SK-N-SH (cell line): ENCODE results near the gene GHRH. TPM values are rescaled to one million over a fixed set of nuclear protein-coding genes. Genes with fewer than 3 reads are reported as not detected.

Experiments used
- CTCF ChIA-PET: fragments of 300-600, 350-600 bp; formaldehyde crosslinking; extraction: SDS; loops from one replicate; lab custom pipeline; 2021; lab: Yijun Ruan, JAX
- POLR2A ChIA-PET: fragments of 350-600 bp; sonication (Branson Sonifier 250); formaldehyde crosslinking; extraction: SDS; loops from one replicate; lab custom pipeline; 2020; ENCODE audit warnings: antibody characterized with exemption, inconsistent platforms; lab: Yijun Ruan, JAX
- DNase-seq: peaks from one replicate; pipeline ENCODE4 v3.0.0; 2012
- H2AFZ ChIP-seq: fragments of 200-600 bp; sonication (generic); 2 replicates; pipeline ENCODE4 v1.8.1; 2016; ENCODE audit warnings: antibody characterized with exemption, mild to moderate bottlenecking, low read depth
- H3F3A ChIP-seq: fragments of 200-600 bp; sonication (generic); replicated peaks from 2 replicates; pipeline ENCODE3; 2016; ENCODE audit warnings: antibody characterized with exemption, mild to moderate bottlenecking; ENCODE audit not compliant: insufficient read depth
- H3K27ac ChIP-seq, 2 experiments: fragments of 200-500 bp in 1 of 2; fragments of 200-600 bp in 1 of 2; sonication (Bioruptor generic) in 1 of 2; sonication (generic), shearing (Covaris generic) in 1 of 2; 2 replicates each; pipeline versions ENCODE4 v1.5.1 to v1.6.1; 2014 to 2016; ENCODE audit warnings: low read depth in 2 of 2, inconsistent platforms in 1 of 2, low read length in 1 of 2, mild to moderate bottlenecking in 1 of 2, mixed read lengths in 1 of 2
- H3K27me3 ChIP-seq: fragments of 200-600 bp; sonication (generic), shearing (Covaris generic); 2 replicates; pipeline ENCODE4 v1.6.1; 2016; ENCODE audit warnings: mixed run types; ENCODE audit not compliant: insufficient read depth
- H3K36me3 ChIP-seq, 2 experiments: fragments of 200-500 bp in 1 of 2; fragments of 200-600 bp in 1 of 2; sonication (Bioruptor generic) in 1 of 2; sonication (generic) in 1 of 2; replicated peaks in 1 of 2; 2 replicates each; pipeline versions ENCODE3 to v1.5.1; 2014 to 2016; ENCODE audit warnings: low read length in 1 of 2, mild to moderate bottlenecking in 1 of 2; ENCODE audit not compliant: insufficient read depth in 2 of 2, control insufficient read depth in 1 of 2
- H3K4me1 ChIP-seq, 2 experiments: fragments of 200-500 bp in 1 of 2; fragments of 200-600 bp in 1 of 2; sonication (Bioruptor generic) in 1 of 2; sonication (generic), shearing (Covaris generic) in 1 of 2; 2 replicates each; pipeline versions ENCODE4 v1.5.1 to v1.6.1; 2014 to 2016; ENCODE audit warnings: low read depth in 1 of 2, low read length in 1 of 2, mixed run types in 1 of 2; ENCODE audit not compliant: insufficient read depth in 2 of 2, control insufficient read depth in 1 of 2
- H3K4me2 ChIP-seq: fragments of 200-600 bp; sonication (generic), shearing (Covaris generic); 2 replicates; pipeline ENCODE4 v1.6.1; 2017; ENCODE audit warnings: mixed run types
- H3K4me3 ChIP-seq, 2 experiments: fragments of 200-500 bp in 1 of 2; fragments of 200-600 bp in 1 of 2; sonication (Bioruptor generic) in 1 of 2; sonication (generic), shearing (Covaris generic) in 1 of 2; 2 replicates each; pipeline versions ENCODE4 v1.5.1 to v1.8.1; 2014 to 2016; ENCODE audit warnings: low read depth in 2 of 2, inconsistent platforms in 1 of 2, low read length in 1 of 2, mild to moderate bottlenecking in 1 of 2, mixed read lengths in 1 of 2, moderate library complexity in 1 of 2
- H3K79me2 ChIP-seq: fragments of 200-600 bp; sonication (generic); 2 replicates; pipeline ENCODE4 v1.8.1; 2017; ENCODE audit warnings: mild to moderate bottlenecking; ENCODE audit not compliant: insufficient read depth
- H3K9ac ChIP-seq: fragments of 200-600 bp; sonication (generic); 2 replicates; pipeline ENCODE4 v1.6.1; 2017; ENCODE audit warnings: mixed run types
- H3K9me2 ChIP-seq: fragments of 200-600 bp; sonication (generic); 2 replicates; pipeline ENCODE4 v1.6.1; 2017; ENCODE audit warnings: mixed run types
- H3K9me3 ChIP-seq: fragments of 200-600 bp; sonication (generic); 2 replicates; pipeline ENCODE4 v1.6.1; 2017; ENCODE audit warnings: mixed run types, mild to moderate bottlenecking, moderate library complexity
- H4K20me1 ChIP-seq: fragments of 200-600 bp; sonication (generic); 2 replicates; pipeline ENCODE4 v1.6.1; 2017; ENCODE audit warnings: mild to moderate bottlenecking, mixed run types; ENCODE audit not compliant: insufficient read depth
- ELF1 ChIP-seq: IDR thresholded peaks from 2 replicates; pipeline ENCODE4 v1.4.0; 2012
- EZH2phosphoT487 ChIP-seq: fragments of 200-600 bp; sonication (generic); IDR thresholded peaks from 2 replicates; pipeline ENCODE4 v1.6.1; 2017; ENCODE audit warnings: low read depth, mixed run types, mild to moderate bottlenecking, antibody characterized with exemption, moderate library complexity, borderline replicate concordance
- FOXJ3 ChIP-seq: sonication (generic); formaldehyde crosslinking; IDR thresholded peaks from 2 replicates; pipeline ENCODE4 v1.5.1; 2020; ENCODE audit warnings: mild to moderate bottlenecking, missing genetic modification reagents
- FOXM1 ChIP-seq: IDR thresholded peaks from 2 replicates; pipeline ENCODE4 v1.4.0; 2012; ENCODE audit warnings: low read depth, mild to moderate bottlenecking
- GABPA ChIP-seq: IDR thresholded peaks from 2 replicates; pipeline ENCODE4 v1.4.0; 2012; ENCODE audit warnings: low read depth, mild to moderate bottlenecking
- IRF3 ChIP-seq: fragments of 150-350 bp; IDR thresholded peaks from 2 replicates; pipeline ENCODE4 v1.6.1; 2016; ENCODE audit warnings: mild to moderate bottlenecking, low read depth, low read length
- MAX ChIP-seq: IDR thresholded peaks from 2 replicates; pipeline ENCODE4 v1.4.0; 2012; ENCODE audit warnings: low read depth
- MEF2A ChIP-seq: IDR thresholded peaks from 2 replicates; pipeline ENCODE4 v1.4.0; 2012; ENCODE audit warnings: low read depth, borderline replicate concordance
- MXI1 ChIP-seq: IDR thresholded peaks from 2 replicates; pipeline ENCODE4 v1.6.1; 2012; ENCODE audit warnings: mild to moderate bottlenecking, low read depth, low read length, improper control_type of control experiment
- NFIC ChIP-seq: IDR thresholded peaks from 2 replicates; pipeline ENCODE4 v1.4.0; 2012; ENCODE audit warnings: borderline replicate concordance
- NRF1 ChIP-seq: IDR thresholded peaks from 2 replicates; pipeline ENCODE4 v1.6.1; 2012; ENCODE audit warnings: low read depth, mild to moderate bottlenecking, low read length
- PBX3 ChIP-seq: IDR thresholded peaks from 2 replicates; pipeline ENCODE4; 2012
- RAD21 ChIP-seq: IDR thresholded peaks from 2 replicates; pipeline ENCODE4 v1.6.1; 2012; ENCODE audit warnings: mild to moderate bottlenecking, low read length
- RCOR1 ChIP-seq: fragments of 150-350 bp; IDR thresholded peaks from 2 replicates; pipeline ENCODE4 v1.6.1; 2017; ENCODE audit warnings: antibody characterized with exemption, low read length
- RFX5 ChIP-seq: IDR thresholded peaks from 2 replicates; pipeline ENCODE4 v1.6.1; 2012; ENCODE audit warnings: mild to moderate bottlenecking, improper control_type of control experiment, low read length
- SIN3A ChIP-seq: IDR thresholded peaks from 2 replicates; pipeline ENCODE4 v1.6.1; 2012; ENCODE audit warnings: low read depth, mild to moderate bottlenecking, low read length, moderate library complexity, borderline replicate concordance
- TAF1 ChIP-seq: IDR thresholded peaks from 2 replicates; pipeline ENCODE4 v1.6.1; 2012; ENCODE audit warnings: low read depth, mild to moderate bottlenecking, low read length, moderate library complexity, borderline replicate concordance
- TCF12 ChIP-seq: IDR thresholded peaks from 2 replicates; pipeline ENCODE4 v1.4.0; 2012
- TEAD4 ChIP-seq: IDR thresholded peaks from 2 replicates; pipeline ENCODE4 v1.4.0; 2012; ENCODE audit warnings: mild to moderate bottlenecking, borderline replicate concordance; ENCODE audit not compliant: insufficient read depth
- YY1 ChIP-seq: IDR thresholded peaks from 2 replicates; pipeline ENCODE4 v1.4.0; 2012; ENCODE audit warnings: low read depth, mild to moderate bottlenecking
- WGBS: methylation state at CpG from one replicate; pipeline ENCODE4 v1.1.6; 2017; ENCODE audit warnings: low lambda C conversion rate; 5-methylcytosine and 5-hydroxymethylcytosine counted together
- polyA plus RNA-seq, 3 experiments: library from polyadenylated mRNA; depleted of rRNA; stranded (reverse); fragments of >200 nt; gene quantifications; 2 replicates each; pipeline ENCODE4 v1.2.3, GENCODE V29; 2012

Gene GHRH
- polyA plus RNA-seq, 1 of the 3 experiments (the other 2 are of a cell fraction): not detected

GRCh38 chr20:37251825-37252477, 9.7 kb downstream of the GHRH start:
- Histone ChIP-seq H3K4me1 (peaks cover 0 to 13% of the 10 kb centered on the region in 2 experiments; a peak in 1 of 4 replicates), H3K9me2 (no peaks in the 10 kb centered on the region), H3K4me2 (no peak overlapping the region), H3K79me2 (no peaks in the 10 kb centered on the region), H3K9ac (no peak overlapping the region), H3K27ac (peak overlapping the region in 1 of 2 experiments; percentile 36; a peak in 2 of 4 replicates), H4K20me1 (no peaks in the 10 kb centered on the region), H3F3A (no peaks in the 10 kb centered on the region), H2AFZ (no peak overlapping the region), H3K9me3 (no peaks in the 10 kb centered on the region), H3K4me3 (no peak overlapping the region), H3K27me3 (no peaks in the 10 kb centered on the region), H3K36me3 (no peaks in the 10 kb centered on the region)
- CTCF ChIA-PET: interaction anchor here (1.3 kb wide), 1 partner anchor 56 kb away, joined by 4 read pairs; no protein-coding TSS in a partner anchor
- WGBS: 95% methylated on average over 12 of the region's 15 CpGs
- POLR2A ChIA-PET: no interaction called here
- no peak for TF ChIP-seq FOXJ3
- no peak for TF ChIP-seq NFIC
- no peak for TF ChIP-seq NRF1
- TF ChIP-seq TCF12: no peak
- TF ChIP-seq FOXM1: no peak
- no peak for TF ChIP-seq YY1
- no peak for TF ChIP-seq TEAD4
- TF ChIP-seq MAX: no peak
- TF ChIP-seq RFX5: no peak
- no peak for TF ChIP-seq MXI1
- no peak for TF ChIP-seq TAF1
- TF ChIP-seq EZH2phosphoT487: no peak
- TF ChIP-seq MEF2A: no peak
- TF ChIP-seq GABPA: no peak
- TF ChIP-seq IRF3: no peak
- no peak for TF ChIP-seq ELF1
- no peak for TF ChIP-seq RCOR1
- no peak for TF ChIP-seq SIN3A
- TF ChIP-seq RAD21: no peak
- TF ChIP-seq PBX3: no peak
- DNase-seq: no peak
